H1 (cell line): ENCODE results near the gene NDUFB2. TPM values are rescaled to one million over a fixed set of nuclear protein-coding genes. Genes with fewer than 3 reads are reported as not detected.

Experiments
- CTCF ChIA-PET: fragments of 300-600 bp; sonication (Branson Sonifier 250); formaldehyde crosslinking; loops from one replicate; lab custom pipeline; 2021; ENCODE audit not compliant: partially characterized antibody; lab: Charles Lee
- POLR2A ChIA-PET: fragments of 300-600 bp; sonication (Branson Sonifier 250); formaldehyde crosslinking; loops from one replicate; lab custom pipeline; 2021; ENCODE audit warnings: inconsistent platforms; ENCODE audit not compliant: partially characterized antibody; lab: Charles Lee
- DNase-seq, 2 experiments: peaks; one replicate each; pipeline versions ENCODE4 v3.0.0 to v3.0.0-alpha.2; 2010 to 2022; ENCODE audit warnings: low spot score in 2 of 2, low read depth in 1 of 2, mixed read lengths in 1 of 2
- FAIRE-seq: peaks from 2 replicates; lab custom pipeline; 2011; peaks lifted over from hg19 to GRCh38; lab: Jason Lieb, UNC
- H2AFZ ChIP-seq: 2 replicates; pipeline ENCODE4 v1.8.1; 2012; ENCODE audit warnings: low read length, inconsistent platforms
- H2AK5ac ChIP-seq: 2 replicates; pipeline ENCODE4 v1.6.1; 2013; ENCODE audit warnings: low read depth, low read length
- H2BK120ac ChIP-seq: replicated peaks from 2 replicates; pipeline ENCODE3; 2013; ENCODE audit warnings: low read depth, low read length, inconsistent platforms
- H2BK12ac ChIP-seq: 2 replicates; pipeline ENCODE4 v1.6.1; 2013; ENCODE audit warnings: low read depth, low read length
- H2BK15ac ChIP-seq: 2 replicates; pipeline ENCODE4 v1.6.1; 2013; ENCODE audit warnings: low read length
- H2BK20ac ChIP-seq: 2 replicates; pipeline ENCODE4 v1.6.1; 2013; ENCODE audit warnings: low read length
- H2BK5ac ChIP-seq: 2 replicates; pipeline ENCODE4 v1.6.1; 2013; ENCODE audit warnings: low read depth, low read length
- H3K14ac ChIP-seq: 2 replicates; pipeline ENCODE4 v1.6.1; 2013; ENCODE audit warnings: inconsistent platforms; ENCODE audit not compliant: insufficient read length
- H3K18ac ChIP-seq: 2 replicates; pipeline ENCODE4 v1.6.1; 2013; ENCODE audit warnings: low read length; ENCODE audit errors: extremely low read depth
- H3K23ac ChIP-seq: 2 replicates; pipeline ENCODE4 v1.6.1; 2013; ENCODE audit warnings: inconsistent platforms; ENCODE audit not compliant: insufficient read length
- H3K23me2 ChIP-seq: 2 replicates; pipeline ENCODE4 v1.6.1; 2013; ENCODE audit warnings: low read depth, low read length
- H3K27ac ChIP-seq: 2 replicates; pipeline ENCODE4 v1.6.1; 2011; ENCODE audit warnings: low read depth, low read length, inconsistent platforms
- H3K27me3 ChIP-seq, 4 experiments: replicated peaks in 1 of 4; 1 replicate in 1 of 4; 2 replicates in 3 of 4; pipeline versions ENCODE4 v1.6.1 to v1.8.1; 2011 to 2013; ENCODE audit warnings: low read length in 3 of 4, mild to moderate bottlenecking in 3 of 4, inconsistent platforms in 2 of 4, mixed read lengths in 2 of 4, moderate library complexity in 1 of 4; ENCODE audit not compliant: control insufficient read depth in 3 of 4, insufficient read depth in 3 of 4; ENCODE audit errors: extremely low read depth in 1 of 4
- H3K36me3 ChIP-seq, 4 experiments: 2 replicates each; pipeline versions ENCODE4 v1.6.1 to v1.8.1; 2011 to 2013; ENCODE audit warnings: mild to moderate bottlenecking in 4 of 4, low read length in 3 of 4, moderate library complexity in 2 of 4, control low read depth in 1 of 4, inconsistent platforms in 1 of 4; ENCODE audit not compliant: insufficient read depth in 4 of 4, control insufficient read depth in 2 of 4
- H3K4ac ChIP-seq: replicated peaks from 2 replicates; pipeline ENCODE3; 2013; ENCODE audit warnings: low read length, low read depth, mixed read lengths, inconsistent platforms; ENCODE audit not compliant: insufficient read length
- H3K4me1 ChIP-seq, 4 experiments: replicated peaks in 1 of 4; 1 replicate in 1 of 4; 2 replicates in 3 of 4; pipeline versions ENCODE4 v1.6.1 to v1.8.1; 2011 to 2013; ENCODE audit warnings: low read length in 3 of 4, inconsistent platforms in 2 of 4, mixed read lengths in 1 of 4; ENCODE audit not compliant: insufficient read depth in 4 of 4, control insufficient read depth in 3 of 4
- H3K4me2 ChIP-seq, 2 experiments: 2 replicates each; pipeline versions ENCODE4 v1.6.1 to v1.8.1; 2011 to 2013; ENCODE audit warnings: low read depth in 2 of 2, low read length in 2 of 2, control low read depth in 1 of 2, inconsistent platforms in 1 of 2, mild to moderate bottlenecking in 1 of 2; ENCODE audit not compliant: insufficient read depth in 1 of 2
- H3K4me3 ChIP-seq, 4 experiments: fragments of 200-600, 300-600 bp in 1 of 4; sonication (generic), shearing (Covaris generic), sonication (Bioruptor Twin) in 1 of 4; 2 replicates each; pipeline versions ENCODE4 v1.5.1 to v1.8.1; 2011 to 2016; ENCODE audit warnings: low read length in 4 of 4, low read depth in 3 of 4, control low read depth in 2 of 4, inconsistent platforms in 2 of 4, mild to moderate bottlenecking in 2 of 4, mixed read lengths in 1 of 4, moderate library complexity in 1 of 4; ENCODE audit not compliant: insufficient read depth in 2 of 4; ENCODE audit errors: extremely low read depth in 1 of 4
- H3K56ac ChIP-seq: replicated peaks from 2 replicates; pipeline ENCODE3; 2013; ENCODE audit warnings: low read depth, mild to moderate bottlenecking, mixed read lengths, low read length, inconsistent platforms; ENCODE audit not compliant: insufficient read length
- H3K79me1 ChIP-seq: 2 replicates; pipeline ENCODE4 v1.6.1; 2013; ENCODE audit warnings: low read depth, low read length, control low read depth
- H3K79me2 ChIP-seq, 2 experiments: 2 replicates each; pipeline versions ENCODE4 v1.6.1 to v1.8.1; 2012 to 2013; ENCODE audit warnings: low read length in 2 of 2, mild to moderate bottlenecking in 2 of 2, inconsistent platforms in 1 of 2; ENCODE audit not compliant: insufficient read depth in 2 of 2, control insufficient read depth in 1 of 2
- H3K9ac ChIP-seq, 4 experiments: replicated peaks in 1 of 4; 1 replicate in 1 of 4; 2 replicates in 3 of 4; pipeline versions ENCODE4 v1.6.1 to v1.8.1; 2011 to 2013; ENCODE audit warnings: low read depth in 3 of 4, low read length in 3 of 4, control low read depth in 2 of 4, mild to moderate bottlenecking in 2 of 4, moderate library complexity in 2 of 4, inconsistent platforms in 1 of 4; ENCODE audit errors: extremely low read depth in 1 of 4
- H3K9me3 ChIP-seq, 2 experiments: 2 replicates each; pipeline versions ENCODE4 v1.6.1 to v1.8.1; 2012 to 2013; ENCODE audit warnings: mild to moderate bottlenecking in 2 of 2, moderate library complexity in 2 of 2, control low read depth in 1 of 2, inconsistent platforms in 1 of 2, low read depth in 1 of 2, low read length in 1 of 2, mixed read lengths in 1 of 2; ENCODE audit not compliant: insufficient read depth in 2 of 2
- H4K20me1 ChIP-seq, 2 experiments: replicated peaks in 1 of 2; 2 replicates each; pipeline versions ENCODE3 to v1.8.1; 2011 to 2013; ENCODE audit warnings: inconsistent platforms in 2 of 2, low read length in 2 of 2, mild to moderate bottlenecking in 1 of 2; ENCODE audit not compliant: insufficient read depth in 2 of 2, control insufficient read depth in 1 of 2
- H4K5ac ChIP-seq: 2 replicates; pipeline ENCODE4 v1.6.1; 2013; ENCODE audit warnings: low read length, low read depth, mixed read lengths, inconsistent platforms; ENCODE audit not compliant: insufficient read length
- H4K8ac ChIP-seq: 2 replicates; pipeline ENCODE4 v1.8.0; 2013; ENCODE audit warnings: mild to moderate bottlenecking, moderate library complexity, low read length, inconsistent platforms; ENCODE audit not compliant: insufficient read depth; ENCODE audit errors: extremely low read depth
- H4K91ac ChIP-seq: replicated peaks from 2 replicates; pipeline ENCODE3; 2013; ENCODE audit warnings: low read length, mixed read lengths, inconsistent platforms; ENCODE audit not compliant: insufficient read length
- CEBPB ChIP-seq: IDR thresholded peaks from 2 replicates; pipeline ENCODE4 v1.6.1; 2012; ENCODE audit warnings: low read depth, low read length
- CTBP2 ChIP-seq: IDR thresholded peaks from 2 replicates; pipeline ENCODE4 v1.7.0; 2011; ENCODE audit warnings: borderline replicate concordance, mild to moderate bottlenecking, moderate library complexity, mixed read lengths, low read length; ENCODE audit not compliant: insufficient read depth, insufficient read length
- EGR1 ChIP-seq: IDR thresholded peaks from 2 replicates; pipeline ENCODE4 v1.6.1; 2011; ENCODE audit warnings: low read depth, low read length, borderline replicate concordance
- KDM4A ChIP-seq: IDR thresholded peaks from one replicate; pipeline ENCODE4 v1.7.1; 2012; ENCODE audit warnings: low read depth, mild to moderate bottlenecking, moderate library complexity, low read length, inconsistent platforms; ENCODE audit not compliant: severe bottlenecking
- RNF2 ChIP-seq: fragments of 200-900, 300-1000 bp; sonication (generic); IDR thresholded peaks from 2 replicates; pipeline ENCODE4 v1.7.1; 2016; ENCODE audit warnings: borderline replicate concordance, low read depth, mild to moderate bottlenecking, antibody characterized with exemption, low read length; ENCODE audit not compliant: poor library complexity, severe bottlenecking; ENCODE audit errors: missing control alignments
- SRF ChIP-seq: IDR thresholded peaks from 2 replicates; pipeline ENCODE4 v1.6.1; 2011; ENCODE audit warnings: mild to moderate bottlenecking, low read depth, low read length, moderate library complexity
- WGBS, 2 experiments: shearing (Covaris generic) in 1 of 2; methylation state at CpG; one replicate each; pipeline versions ENCODE4 v1.1.6 to v1.1.7; 2013 to 2015; ENCODE audit warnings: low lambda C conversion rate in 2 of 2, mixed read lengths in 2 of 2, inconsistent platforms in 1 of 2, low coverage in 1 of 2, missing lambda C conversion rate in 1 of 2; ENCODE audit not compliant: insufficient replicate concordance in 2 of 2, insufficient coverage in 1 of 2, insufficient read length in 1 of 2; ENCODE audit errors: extremely low coverage in 1 of 2, missing lambda C conversion rate in 1 of 2; 5-methylcytosine and 5-hydroxymethylcytosine counted together
- polyA plus RNA-seq, 7 experiments: library from polyadenylated mRNA; depleted of rRNA in 3 of 7; stranded (reverse) in 5 of 7; unstranded in 2 of 7; fragments of >200 nt in 5 of 7; fragments of 200-250 nt in 2 of 7; gene quantifications; 1 replicate in 5 of 7; 2 replicates in 1 of 7; 4 replicates in 1 of 7; pipeline versions ENCODE4 v1.2.1 to v1.2.3, GENCODE V29; 2011 to 2013; ENCODE audit warnings: missing spikeins in 2 of 7, mixed read lengths in 2 of 7
- total RNA-seq: library from RNA; stranded (reverse); fragmentation: NEBNext Ultra II Directional; extraction: Animal tissue kit (Norgen Biotek cat#: 25700); gene quantifications from 2 replicates; pipeline ENCODE4 v1.2.1, GENCODE V29; 2021
- TF ChIP-seq, protein P1 (sequence below), 3 experiments: IDR thresholded peaks; 1 replicate in 2 of 3; 2 replicates in 1 of 3; pipeline versions ENCODE4 v1.5.1 to v1.6.1; 2011; ENCODE audit warnings: low read length in 3 of 3, mild to moderate bottlenecking in 3 of 3, inconsistent platforms in 2 of 3, low read depth in 1 of 3, moderate library complexity in 1 of 3; ENCODE audit not compliant: insufficient read depth in 1 of 3; ENCODE audit errors: control extremely low read depth in 1 of 3

Gene NDUFB2
- total and polyA plus RNA-seq, 2 of the 8 experiments (the other 6 are each of a cell fraction or from before 2014, with no cell fraction given) = 168 to 881 TPM

DNA sequence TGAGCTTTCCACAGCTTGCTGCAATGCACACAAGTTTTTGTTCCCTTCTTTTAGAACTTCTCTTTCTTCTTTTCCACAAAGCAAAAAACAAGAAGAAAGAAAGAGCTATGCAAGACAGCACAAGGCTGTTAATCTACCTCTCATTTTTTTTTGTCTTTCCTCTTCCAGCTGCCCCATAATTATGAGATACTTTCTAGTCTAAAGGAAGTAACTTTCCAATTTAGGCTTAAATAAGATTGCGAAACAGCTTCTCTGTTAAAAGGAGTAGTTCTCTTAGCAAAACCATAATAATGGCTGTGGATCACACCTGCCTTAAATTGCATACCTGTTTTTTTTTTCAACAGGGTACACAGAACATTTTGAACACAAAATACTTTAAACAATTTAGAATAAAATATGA, 56.0 kb downstream of the NDUFB2 start:
- Histone ChIP-seq H4K20me1 (no peaks in the 10 kb centered on the region), H2BK20ac (no peak overlapping the region), H4K91ac (no peak overlapping the region), H3K9ac (no peak overlapping the region), H3K79me1 (no peaks in the 10 kb centered on the region), H3K23me2 (no peaks in the 10 kb centered on the region), H3K18ac (no peak overlapping the region), H2AK5ac (no peak overlapping the region), H3K14ac (no peak overlapping the region), H3K4ac (no peak overlapping the region), H3K56ac (no peak overlapping the region), H2BK120ac (no peak overlapping the region), H3K4me3 (no peak overlapping the region), H4K8ac (no peak overlapping the region), H2BK15ac (no peak overlapping the region), H3K9me3 (no peaks in the 10 kb centered on the region), H4K5ac (no peak overlapping the region), H3K23ac (no peak overlapping the region), H3K27me3 (no peaks in the 10 kb centered on the region), H3K4me2 (no peak overlapping the region), H3K4me1 (no peaks in the 10 kb centered on the region; a peak in 1 of 7 replicates), H3K27ac (no peak overlapping the region), H3K79me2 (no peaks in the 10 kb centered on the region), H2AFZ (no peak overlapping the region), H2BK5ac (no peak overlapping the region), H2BK12ac (no peak overlapping the region), H3K36me3 (no peaks in the 10 kb centered on the region; a peak in 1 of 8 replicates)
- no peak for DNase-seq
- 97% methylated on average over 1 of the region's 1 CpG; no CpG with 5 or more reads in 1 of the 2 experiments for WGBS, 2 experiments
- CTCF ChIA-PET = interaction anchor here (1.6 to 2.9 kb wide), 3 partner anchors 12 to 59 kb away, joined by 4 to 8 read pairs (median 5); no protein-coding TSS in a partner anchor
- POLR2A ChIA-PET = interaction anchor here (1.2 kb wide), 1 partner anchor 262 kb away, joined by 4 read pairs; the partner anchor contains the start of gene MRPS33
- FAIRE-seq = no peak
- TF ChIP-seq, protein P1, sequence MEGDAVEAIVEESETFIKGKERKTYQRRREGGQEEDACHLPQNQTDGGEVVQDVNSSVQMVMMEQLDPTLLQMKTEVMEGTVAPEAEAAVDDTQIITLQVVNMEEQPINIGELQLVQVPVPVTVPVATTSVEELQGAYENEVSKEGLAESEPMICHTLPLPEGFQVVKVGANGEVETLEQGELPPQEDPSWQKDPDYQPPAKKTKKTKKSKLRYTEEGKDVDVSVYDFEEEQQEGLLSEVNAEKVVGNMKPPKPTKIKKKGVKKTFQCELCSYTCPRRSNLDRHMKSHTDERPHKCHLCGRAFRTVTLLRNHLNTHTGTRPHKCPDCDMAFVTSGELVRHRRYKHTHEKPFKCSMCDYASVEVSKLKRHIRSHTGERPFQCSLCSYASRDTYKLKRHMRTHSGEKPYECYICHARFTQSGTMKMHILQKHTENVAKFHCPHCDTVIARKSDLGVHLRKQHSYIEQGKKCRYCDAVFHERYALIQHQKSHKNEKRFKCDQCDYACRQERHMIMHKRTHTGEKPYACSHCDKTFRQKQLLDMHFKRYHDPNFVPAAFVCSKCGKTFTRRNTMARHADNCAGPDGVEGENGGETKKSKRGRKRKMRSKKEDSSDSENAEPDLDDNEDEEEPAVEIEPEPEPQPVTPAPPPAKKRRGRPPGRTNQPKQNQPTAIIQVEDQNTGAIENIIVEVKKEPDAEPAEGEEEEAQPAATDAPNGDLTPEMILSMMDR (IDR thresholded peaks at IDR 0.05; ENCODE audit: control extremely low read depth in 1 of 3, insufficient read depth in 1 of 3, low read depth in 1 of 3, low read length in 3 of 3) = no peak
- no peak for TF ChIP-seq EGR1
- TF ChIP-seq RNF2 = no peak
- TF ChIP-seq SRF = no peak
- TF ChIP-seq CEBPB = peak; percentile 85
- TF ChIP-seq CTBP2 = no peak
- TF ChIP-seq KDM4A = no peak
